CD8-positive, alpha-beta memory T cell (primary cell): ENCODE results near the gene LDLRAP1. TPM values are rescaled to one million over a fixed set of nuclear protein-coding genes. Genes with fewer than 3 reads are reported as not detected.

Experiments used
- CTCF ChIA-PET: fragments of 350-600 bp; sonication (Branson Sonifier 250); formaldehyde crosslinking; loops from one replicate; lab custom pipeline; 2021; ENCODE audit warnings: antibody characterized with exemption; lab: Charles Lee
- POLR2A ChIA-PET: fragments of 350-600 bp; sonication (Branson Sonifier 250); formaldehyde crosslinking; loops from one replicate; lab custom pipeline; 2021; ENCODE audit warnings: antibody characterized with exemption; lab: Charles Lee
- DNase-seq, 5 donors: peaks; one replicate each; pipeline versions ENCODE4 v3.0.0 to v3.0.0-alpha.2; 2020 to 2022; ENCODE audit warnings: mixed read lengths in 1 of 5
- H3K27ac ChIP-seq: one replicate; pipeline ENCODE4 v1.7.0; 2013; ENCODE audit warnings: low read depth, mild to moderate bottlenecking, low read length, moderate library complexity
- H3K27me3 ChIP-seq: 2 replicates; pipeline ENCODE4 v1.7.0; 2013; ENCODE audit warnings: low read length, mild to moderate bottlenecking; ENCODE audit not compliant: insufficient read depth, poor library complexity, severe bottlenecking
- H3K36me3 ChIP-seq: 2 replicates; pipeline ENCODE4 v1.7.0; 2013; ENCODE audit warnings: mild to moderate bottlenecking, low read length, moderate library complexity; ENCODE audit not compliant: insufficient read depth
- H3K4me1 ChIP-seq: 2 replicates; pipeline ENCODE4 v1.7.0; 2013; ENCODE audit warnings: mild to moderate bottlenecking, low read length, moderate library complexity; ENCODE audit not compliant: insufficient read depth
- H3K4me3 ChIP-seq: 2 replicates; pipeline ENCODE4 v1.7.0; 2013; ENCODE audit warnings: mild to moderate bottlenecking, low read length
- H3K9me3 ChIP-seq: 2 replicates; pipeline ENCODE4 v1.7.0; 2013; ENCODE audit warnings: mild to moderate bottlenecking, low read length
- H3K27ac Mint-ChIP-seq, 8 donors: one replicate each; pipeline ENCODE4 v1.8.0; 2020 to 2021; ENCODE audit warnings: mixed read lengths in 8 of 8, mild to moderate bottlenecking in 6 of 8, inconsistent platforms in 3 of 8, moderate library complexity in 3 of 8
- H3K27me3 Mint-ChIP-seq, 2 donors: one replicate each; pipeline ENCODE4 v1.8.0; 2020 to 2021; ENCODE audit warnings: mixed read lengths in 2 of 2, mild to moderate bottlenecking in 1 of 2, moderate library complexity in 1 of 2
- H3K36me3 Mint-ChIP-seq, 3 donors: one replicate each; pipeline ENCODE4 v1.8.0; 2020 to 2021; ENCODE audit warnings: mixed read lengths in 3 of 3, inconsistent platforms in 1 of 3, mild to moderate bottlenecking in 1 of 3
- H3K4me1 Mint-ChIP-seq, 3 donors: one replicate each; pipeline ENCODE4 v1.8.0; 2020 to 2021; ENCODE audit warnings: mixed read lengths in 3 of 3, inconsistent platforms in 1 of 3, mild to moderate bottlenecking in 1 of 3
- H3K4me3 Mint-ChIP-seq, 7 donors: one replicate each; pipeline ENCODE4 v1.8.0; 2020 to 2021; ENCODE audit warnings: mixed read lengths in 7 of 7, mild to moderate bottlenecking in 6 of 7, moderate library complexity in 4 of 7, inconsistent platforms in 2 of 7
- H3K9me3 Mint-ChIP-seq, 5 donors: one replicate each; pipeline ENCODE4 v1.8.0; 2020 to 2022; ENCODE audit warnings: mixed read lengths in 5 of 5, mild to moderate bottlenecking in 3 of 5, moderate library complexity in 2 of 5, inconsistent platforms in 1 of 5
- polyA plus RNA-seq: library from polyadenylated mRNA; unstranded; fragments of 300-500 nt; fragmentation: Illumina TruSeq; gene quantifications from one replicate; pipeline ENCODE4 v1.2.3, GENCODE V29; 2021
- total RNA-seq, 2 experiments: library from RNA; stranded (reverse); gene quantifications; one replicate each; pipeline ENCODE4 v1.2.3, GENCODE V29; 2021

LDLRAP1 gene
- total and polyA plus RNA-seq, 3 experiments from 2014 or later = 21.1 to 302 (median 22.0) TPM

DNA sequence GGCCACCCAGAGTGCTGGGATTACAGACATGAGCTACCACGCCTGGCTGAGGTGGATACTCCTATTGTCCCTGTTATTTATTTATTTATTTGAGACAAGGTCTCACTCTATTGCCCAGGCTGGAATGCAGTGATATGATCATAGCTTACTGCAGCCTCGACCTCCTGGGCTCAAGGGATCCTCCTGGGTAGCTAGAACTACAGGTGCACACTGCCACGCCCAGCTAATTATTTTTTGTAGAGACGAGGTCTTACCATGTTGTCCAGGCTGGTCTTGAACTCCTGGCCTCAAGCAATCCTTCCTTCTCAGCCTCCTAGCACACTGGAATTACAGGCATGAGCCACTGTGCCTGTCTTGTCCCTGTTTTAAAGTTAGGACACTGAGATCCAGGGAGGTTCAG, 5.2 kb downstream of the LDLRAP1 start:
- CTCF ChIA-PET = interaction anchor here (1.0 to 5.3 kb wide), 6 partner anchors 10 to 127 kb away, joined by 3 to 23 read pairs (median 6); no protein-coding TSS in a partner anchor
- H3K4me3 ChIP-seq = peak overlapping the region; percentile 68
- peak overlapping the region; percentile 53 for H3K27ac ChIP-seq
- no peaks in the 10 kb centered on the region for H3K9me3 Mint-ChIP-seq
- H3K4me3 Mint-ChIP-seq = peak overlapping the region; percentile 11 to 84 (median 78)
- H3K27ac Mint-ChIP-seq = peak overlapping the region; percentile 53 to 99 (median 93)
- no peaks in the 10 kb centered on the region for H3K27me3 ChIP-seq
- H3K4me1 ChIP-seq = peaks cover 88% of the 10 kb centered on the region
- H3K27me3 Mint-ChIP-seq = no peaks in the 10 kb centered on the region
- peaks cover 0 to 32% (median 7%) of the 10 kb centered on the region in 3 donors for H3K36me3 Mint-ChIP-seq
- peaks cover 8% of the 10 kb centered on the region for H3K36me3 ChIP-seq
- no peaks in the 10 kb centered on the region for H3K9me3 ChIP-seq
- DNase-seq = no peak
- POLR2A ChIA-PET = interaction anchor here (0.5 to 2.7 kb wide), 7 partner anchors 10 to 119 kb away, joined by 3 to 13 read pairs (median 6); no protein-coding TSS in a partner anchor
- peaks cover 84 to 92% (median 88%) of the 10 kb centered on the region in 3 donors for H3K4me1 Mint-ChIP-seq

GRCh38 chr1:25549273-25550154, 6.1 kb downstream of the LDLRAP1 start:
- Histone ChIP-seq H3K27me3 (no peaks in the 10 kb centered on the region), H3K27ac (peak overlapping the region; percentile 53), H3K4me3 (peak overlapping the region; percentile 68), H3K9me3 (no peaks in the 10 kb centered on the region), H3K4me1 (peaks cover 95% of the 10 kb centered on the region), H3K36me3 (peaks cover 13% of the 10 kb centered on the region)
- H3K4me1 Mint-ChIP-seq = peaks cover 91 to 98% (median 95%) of the 10 kb centered on the region in 3 donors
- DNase-seq = peak; percentile 57 to 87 (median 72)
- peak overlapping the region; percentile 3 to 92 (median 78) for H3K4me3 Mint-ChIP-seq
- H3K27me3 Mint-ChIP-seq = no peaks in the 10 kb centered on the region
- CTCF ChIA-PET = interaction anchor here (0.6 to 5.3 kb wide), 16 partner anchors 11 to 261 kb away, joined by 3 to 23 read pairs (median 4); no protein-coding TSS in a partner anchor
- POLR2A ChIA-PET = interaction anchor here (0.7 to 2.7 kb wide), 9 partner anchors 11 to 270 kb away, joined by 3 to 13 read pairs (median 6); partner anchors contain the start of gene MTFR1L
- peaks cover 0 to 37% (median 7%) of the 10 kb centered on the region in 3 donors for H3K36me3 Mint-ChIP-seq
- H3K9me3 Mint-ChIP-seq = no peaks in the 10 kb centered on the region
- peak overlapping the region; percentile 53 to 99 (median 96) for H3K27ac Mint-ChIP-seq

- H3K4me3 Mint-ChIP-seq = peak overlapping the region; percentile 1 to 92 (median 78)
- H3K27me3 Mint-ChIP-seq = no peaks in the 10 kb centered on the region
- no peaks in the 10 kb centered on the region for H3K27me3 ChIP-seq
- H3K9me3 ChIP-seq = no peaks in the 10 kb centered on the region
- H3K9me3 Mint-ChIP-seq = no peaks in the 10 kb centered on the region
- H3K4me1 Mint-ChIP-seq = peaks cover 89 to 98% (median 92%) of the 10 kb centered on the region in 3 donors
- H3K4me1 ChIP-seq = peaks cover 95% of the 10 kb centered on the region
- DNase-seq = no peak
- peak overlapping the region; percentile 68 for H3K4me3 ChIP-seq
- H3K36me3 Mint-ChIP-seq = peaks cover 0 to 41% (median 7%) of the 10 kb centered on the region in 3 donors
- peak overlapping the region; percentile 53 to 99 (median 96) for H3K27ac Mint-ChIP-seq
- H3K27ac ChIP-seq = peak overlapping the region; percentile 53
- H3K36me3 ChIP-seq = peaks cover 20% of the 10 kb centered on the region
- ChIA-PET CTCF (interaction anchor here (1.1 to 5.3 kb wide), 10 partner anchors 8 to 260 kb away, joined by 3 to 23 read pairs (median 4); no protein-coding TSS in a partner anchor), POLR2A (interaction anchor here (0.7 to 2.7 kb wide), 3 partner anchors 16 to 270 kb away, joined by 6 to 13 read pairs (median 9); partner anchors contain the start of gene MTFR1L)
Measured at GRCh38 chr1:25550155-25550506, 6.7 kb downstream of the LDLRAP1 start.

GRCh38 chr1:25550683-25551310, 7.4 kb downstream of the LDLRAP1 start:
- no peak overlapping the region for H3K27ac ChIP-seq

DNA sequence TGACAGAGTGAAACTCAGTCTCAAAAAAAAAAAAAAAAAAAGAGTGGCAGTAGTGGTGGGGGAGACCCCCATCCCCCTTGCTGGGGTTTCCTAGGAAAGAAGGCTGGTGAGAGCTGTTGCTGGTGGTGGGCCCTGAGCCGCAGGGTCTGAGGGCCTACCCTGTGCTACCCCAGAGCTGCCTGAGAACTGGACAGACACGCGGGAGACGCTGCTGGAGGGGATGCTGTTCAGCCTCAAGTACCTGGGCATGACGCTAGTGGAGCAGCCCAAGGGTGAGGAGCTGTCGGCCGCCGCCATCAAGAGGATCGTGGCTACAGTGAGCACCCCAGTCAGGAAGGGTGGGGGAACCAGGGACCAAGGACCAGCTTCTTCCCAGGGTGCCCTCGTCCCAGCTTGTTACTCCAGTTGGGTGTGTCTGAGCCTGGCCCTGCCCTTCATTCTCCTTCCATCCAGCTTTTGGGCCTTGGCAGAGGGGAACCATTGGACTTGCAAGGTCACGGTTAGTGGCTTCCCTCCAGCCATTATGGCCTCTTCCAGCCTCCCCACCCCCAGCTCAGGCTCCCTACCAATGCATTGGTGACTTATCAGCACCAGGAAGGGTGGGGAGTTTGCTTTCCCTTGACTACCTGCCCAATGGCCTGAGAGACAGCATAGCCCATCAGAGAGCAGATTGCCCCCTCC, 10.5 kb downstream of the LDLRAP1 start:
- peaks cover 92 to 100% (median 97%) of the 10 kb centered on the region in 3 donors for H3K4me1 Mint-ChIP-seq
- POLR2A ChIA-PET = interaction anchor here (0.7 kb wide), 1 partner anchor 10 kb away, joined by 7 read pairs; no protein-coding TSS in a partner anchor
- Histone ChIP-seq H3K27ac (no peak overlapping the region), H3K4me1 (peaks cover 100% of the 10 kb centered on the region), H3K4me3 (no peak overlapping the region), H3K9me3 (no peaks in the 10 kb centered on the region), H3K27me3 (no peaks in the 10 kb centered on the region), H3K36me3 (peaks cover 29% of the 10 kb centered on the region)
- CTCF ChIA-PET = interaction anchor here (1.0 to 1.8 kb wide), 4 partner anchors 9 to 121 kb away, joined by 3 to 6 read pairs (median 4); no protein-coding TSS in a partner anchor
- H3K36me3 Mint-ChIP-seq = peaks cover 0 to 56% (median 19%) of the 10 kb centered on the region in 3 donors
- H3K27me3 Mint-ChIP-seq = no peaks in the 10 kb centered on the region
- H3K9me3 Mint-ChIP-seq = no peaks in the 10 kb centered on the region
- no peak for DNase-seq
- peak overlapping the region in 2 of 7 donors; percentile 29 to 49 for H3K4me3 Mint-ChIP-seq
- H3K27ac Mint-ChIP-seq = peak overlapping the region; percentile 63 to 96 (median 84)

More at GRCh38 chr1:25550683-25551310, 7.4 kb downstream of the LDLRAP1 start:
- no peaks in the 10 kb centered on the region for H3K9me3 Mint-ChIP-seq
- H3K36me3 Mint-ChIP-seq = peaks cover 0 to 41% (median 10%) of the 10 kb centered on the region in 3 donors
- peaks cover 21% of the 10 kb centered on the region for H3K36me3 ChIP-seq
- no peak for DNase-seq
- H3K9me3 ChIP-seq = no peaks in the 10 kb centered on the region
- H3K27ac Mint-ChIP-seq = peak overlapping the region; percentile 53 to 99 (median 96)
- ChIA-PET CTCF (interaction anchor here (1.2 to 5.3 kb wide), 8 partner anchors 8 to 260 kb away, joined by 3 to 23 read pairs (median 5); no protein-coding TSS in a partner anchor), POLR2A (interaction anchor here (1.4 to 2.7 kb wide), 2 partner anchors 15 to 21 kb away, joined by 9 to 13 read pairs; no protein-coding TSS in a partner anchor)
- no peaks in the 10 kb centered on the region for H3K27me3 Mint-ChIP-seq
- peak overlapping the region; percentile 68 for H3K4me3 ChIP-seq
- H3K27me3 ChIP-seq = no peaks in the 10 kb centered on the region
- peaks cover 88 to 98% (median 92%) of the 10 kb centered on the region in 3 donors for H3K4me1 Mint-ChIP-seq
- H3K4me3 Mint-ChIP-seq = peak overlapping the region; percentile 32 to 92 (median 78)
- H3K4me1 ChIP-seq = peaks cover 95% of the 10 kb centered on the region

- H3K27me3 ChIP-seq = no peaks in the 10 kb centered on the region
- no peak for DNase-seq
- no peaks in the 10 kb centered on the region for H3K9me3 Mint-ChIP-seq
- ChIA-PET POLR2A (interaction anchor here (0.9 kb wide), 1 partner anchor 26 kb away, joined by 3 read pairs; no protein-coding TSS in a partner anchor), CTCF (interaction anchor here (0.6 to 1.8 kb wide), 3 partner anchors 10 to 1492 kb away, joined by 3 to 6 read pairs (median 3); no protein-coding TSS in a partner anchor)
- H3K27ac Mint-ChIP-seq = peak overlapping the region in 7 of 8 donors; percentile 63 to 96 (median 80)
- peaks cover 0 to 61% (median 22%) of the 10 kb centered on the region in 3 donors for H3K36me3 Mint-ChIP-seq
- no peaks in the 10 kb centered on the region for H3K27me3 Mint-ChIP-seq
- H3K9me3 ChIP-seq = no peaks in the 10 kb centered on the region
- no peak overlapping the region for H3K4me3 ChIP-seq
- H3K4me1 ChIP-seq = peaks cover 100% of the 10 kb centered on the region
- no peak overlapping the region for H3K27ac ChIP-seq
- peaks cover 92 to 100% (median 97%) of the 10 kb centered on the region in 3 donors for H3K4me1 Mint-ChIP-seq
- peaks cover 32% of the 10 kb centered on the region for H3K36me3 ChIP-seq
- peak overlapping the region in 3 of 7 donors; percentile 26 to 49 (median 29) for H3K4me3 Mint-ChIP-seq
Measured at GRCh38 chr1:25554430-25554780, 11.0 kb downstream of the LDLRAP1 start.
